HepG2 (cell line): ENCODE measurements around the gene CD151. TPM values are rescaled to one million over a fixed set of nuclear protein-coding genes. Genes with fewer than 3 reads are reported as not detected.

Experiments
- ATAC-seq: fragments of 200-7000 bp; cut with Tn5 transposase; 3 replicates; pipeline ENCODE4 v1.9.1; 2020; ENCODE audit warnings: mild to moderate bottlenecking, moderate library complexity
- BruUV-seq: library from RNA; stranded (reverse); fragments of 400-500 nt; replicated peaks from 2 replicates; lab custom pipeline; 2021; lab: Mats Ljungman, UMichigan
- CTCF ChIA-PET: fragments of 300-600 bp; formaldehyde crosslinking; extraction: SDS; loops from one replicate; lab custom pipeline; 2021; ENCODE audit warnings: low total read pairs, inconsistent platforms, low intra/inter-chr PET ratio; lab: Yijun Ruan, JAX
- POLR2A ChIA-PET: fragments of 350-600 bp; sonication (Branson Sonifier 250); formaldehyde crosslinking; loops from one replicate; lab custom pipeline; 2020; ENCODE audit warnings: antibody characterized with exemption, inconsistent platforms; lab: Yijun Ruan, JAX
- DNase-seq: peaks from one replicate; pipeline ENCODE4 v3.0.0-alpha.2; 2015; ENCODE audit warnings: low spot score
- FAIRE-seq: peaks from 3 replicates; lab custom pipeline; 2011; peaks lifted over from hg19 to GRCh38; lab: Jason Lieb, UNC
- H2AFZ ChIP-seq: one replicate; pipeline ENCODE4 v1.6.1; 2011; ENCODE audit warnings: low read length, inconsistent platforms
- H3K27ac ChIP-seq: fragments of 300-600 bp; 3 replicates; pipeline ENCODE4 v1.8.0; 2011; ENCODE audit warnings: mixed run types, mild to moderate bottlenecking, mixed read lengths, low read length, inconsistent platforms; ENCODE audit not compliant: insufficient read depth; ENCODE audit errors: extremely low read length
- H3K27me3 ChIP-seq, 2 experiments: fragments of 200-600 bp in 1 of 2; 2 replicates in 1 of 2; 3 replicates in 1 of 2; pipeline versions ENCODE4 v1.6.0 to v1.8.0; 2011; ENCODE audit warnings: low read length in 2 of 2, mild to moderate bottlenecking in 2 of 2, moderate library complexity in 2 of 2, inconsistent platforms in 1 of 2; ENCODE audit not compliant: insufficient read depth in 2 of 2, control insufficient read depth in 1 of 2
- H3K36me3 ChIP-seq, 2 experiments: fragments of 200-600 bp in 1 of 2; replicated peaks in 1 of 2; 2 replicates in 1 of 2; 3 replicates in 1 of 2; pipeline versions ENCODE4 v1.5.1 to v1.8.0; 2011; ENCODE audit warnings: low read length in 2 of 2, inconsistent platforms in 1 of 2; ENCODE audit not compliant: insufficient read depth in 2 of 2, control insufficient read depth in 1 of 2
- H3K4me1 ChIP-seq: 2 replicates; pipeline ENCODE4 v1.5.1; 2012; ENCODE audit warnings: low read length, inconsistent platforms; ENCODE audit not compliant: insufficient read depth
- H3K4me2 ChIP-seq: 2 replicates; pipeline ENCODE4 v1.6.0; 2011; ENCODE audit warnings: low read depth, low read length, inconsistent platforms
- H3K4me3 ChIP-seq, 3 experiments: fragments of 200-600 bp in 1 of 3; sonication (generic), shearing (Covaris generic) in 1 of 3; replicated peaks in 1 of 3; 2 replicates each; pipeline ENCODE4 v1.5.1; 2011 to 2016; ENCODE audit warnings: low read length in 3 of 3, inconsistent platforms in 2 of 3, low read depth in 2 of 3, mild to moderate bottlenecking in 2 of 3, control low read depth in 1 of 3, mixed read lengths in 1 of 3; ENCODE audit not compliant: insufficient read depth in 1 of 3
- H3K79me2 ChIP-seq: one replicate; pipeline ENCODE4 v1.6.1; 2011; ENCODE audit warnings: low read length, inconsistent platforms; ENCODE audit not compliant: insufficient read depth
- H3K9ac ChIP-seq: 2 replicates; pipeline ENCODE4 v1.6.0; 2011; ENCODE audit warnings: mild to moderate bottlenecking, low read depth, low read length, inconsistent platforms; ENCODE audit not compliant: insufficient read depth
- H3K9me3 ChIP-seq: 2 replicates; pipeline ENCODE4 v1.5.1; 2012; ENCODE audit warnings: mild to moderate bottlenecking, low read length
- H4K20me1 ChIP-seq: 2 replicates; pipeline ENCODE4 v1.6.0; 2011; ENCODE audit warnings: inconsistent platforms, mild to moderate bottlenecking, low read length, moderate library complexity; ENCODE audit not compliant: insufficient read depth
- GFI1 ChIP-seq: sonication (generic); formaldehyde crosslinking; IDR thresholded peaks from 2 replicates; pipeline ENCODE4 v1.5.0; 2020; ENCODE audit warnings: missing genetic modification reagents, mild to moderate bottlenecking, borderline replicate concordance
- HIVEP1 ChIP-seq: sonication (generic); formaldehyde crosslinking; IDR thresholded peaks from 2 replicates; pipeline ENCODE4 v1.4.0; 2020; ENCODE audit warnings: mild to moderate bottlenecking, missing genetic modification reagents
- MYPOP ChIP-seq: sonication (generic); formaldehyde crosslinking; IDR thresholded peaks from 2 replicates; pipeline ENCODE4 v1.8.1; 2023; ENCODE audit warnings: mild to moderate bottlenecking, moderate library complexity, missing genetic modification reagents
- POLR2A ChIP-seq, 2 experiments: IDR thresholded peaks; 2 replicates each; pipeline ENCODE4 v1.6.1; 2011; ENCODE audit warnings: low read depth in 2 of 2, low read length in 2 of 2, mild to moderate bottlenecking in 1 of 2, moderate library complexity in 1 of 2; ENCODE audit not compliant: insufficient read depth in 1 of 2
- PRDM4 ChIP-seq: sonication (generic); formaldehyde crosslinking; IDR thresholded peaks from 2 replicates; pipeline ENCODE4 v1.9.0; 2021; ENCODE audit warnings: missing genetic modification reagents, borderline replicate concordance
- TARDBP ChIP-seq: sonication (generic); formaldehyde crosslinking; IDR thresholded peaks from 2 replicates; pipeline ENCODE4 v1.8.0; 2022; ENCODE audit warnings: mild to moderate bottlenecking, missing genetic modification reagents
- ZBTB25 ChIP-seq: IDR thresholded peaks from 2 replicates; pipeline ENCODE4 v1.6.1; 2018; ENCODE audit warnings: missing genetic modification reagents
- ZNF180 ChIP-seq: sonication (generic); formaldehyde crosslinking; IDR thresholded peaks from 2 replicates; pipeline ENCODE4 v1.4.0; 2020; ENCODE audit warnings: low read depth, missing genetic modification reagents, borderline replicate concordance
- ZNF224 ChIP-seq: sonication (generic); formaldehyde crosslinking; IDR thresholded peaks from 2 replicates; pipeline ENCODE4 v1.5.0; 2020; ENCODE audit warnings: mild to moderate bottlenecking, missing genetic modification reagents
- ZNF33A ChIP-seq: sonication (generic); formaldehyde crosslinking; IDR thresholded peaks from 2 replicates; pipeline ENCODE4 v1.5.1; 2020; ENCODE audit warnings: missing genetic modification reagents, mild to moderate bottlenecking, moderate library complexity, borderline replicate concordance
- ZNF577 ChIP-seq: sonication (generic); formaldehyde crosslinking; IDR thresholded peaks from 2 replicates; pipeline ENCODE4 v1.4.0; 2020; ENCODE audit warnings: mild to moderate bottlenecking, low read depth, missing genetic modification reagents, borderline replicate concordance
- ZNF646 ChIP-seq: sonication (generic); formaldehyde crosslinking; IDR thresholded peaks from 2 replicates; pipeline ENCODE4 v1.9.0; 2021; ENCODE audit warnings: mild to moderate bottlenecking, missing genetic modification reagents
- WGBS: methylation state at CpG from one replicate; pipeline ENCODE4 v1.1.6; 2017; ENCODE audit warnings: low lambda C conversion rate; 5-methylcytosine and 5-hydroxymethylcytosine counted together
- in situ Hi-C: cut with HindIII; loops from 2 replicates; pipeline ENCODE4 v1.10.0; 2017; ENCODE audit warnings: low pct_unique_long_range_greater_than_20kb; ENCODE audit not compliant: extremely low pct_ligation_motif_present
- intact Hi-C: fragments of 100-400 bp; cut with micrococcal nuclease; formaldehyde crosslinking; loops from one replicate; pipeline ENCODE4 v1.10.0; 2022; ENCODE audit not compliant: unreplicated experiment
- polyA plus RNA-seq, 8 experiments: library from polyadenylated mRNA; depleted of rRNA in 3 of 8; stranded (reverse) in 7 of 8; unstranded in 1 of 8; fragments of >200 nt; fragmentation: Illumina TruSeq in 4 of 8; extraction: Trizol in 4 of 8; gene quantifications; 2 replicates each; pipeline versions ENCODE4 v1.2.1 to v1.2.3, GENCODE V29; 2011 to 2016; ENCODE audit warnings: low read depth in 4 of 8, missing spikeins in 1 of 8, mixed read lengths in 1 of 8; ENCODE audit not compliant: insufficient read depth in 1 of 8
- total RNA-seq, 5 experiments: library from RNA; depleted of rRNA; stranded (reverse); fragments of >200 nt; fragmentation: Illumina TruSeq; extraction: Trizol; gene quantifications; 2 replicates each; pipeline ENCODE4 v1.2.3, GENCODE V29; 2016; ENCODE audit warnings: low read depth in 1 of 5

CD151 gene
- total and polyA plus RNA-seq, 2 of the 13 experiments (the other 11 are each of a cell fraction or from before 2014, with no cell fraction given) = 125 to 197 TPM

GRCh38 chr11:884578-885070 lies 51.9 kb downstream of the CD151 start:
- Histone ChIP-seq H3K4me1 (no peaks in the 10 kb centered on the region), H3K27ac (no peak overlapping the region), H4K20me1 (no peaks in the 10 kb centered on the region), H3K4me2 (no peak overlapping the region), H3K79me2 (no peaks in the 10 kb centered on the region), H3K36me3 (peaks cover 11 to 25% of the 10 kb centered on the region in 2 experiments; a peak in 4 of 5 replicates), H3K4me3 (no peak overlapping the region), H3K9ac (no peak overlapping the region), H3K9me3 (no peaks in the 10 kb centered on the region), H3K27me3 (no peaks in the 10 kb centered on the region), H2AFZ (no peak overlapping the region)
- in situ Hi-C loops (loop anchor here (10.0 kb wide), 1 partner anchor 170 kb away; no protein-coding TSS in a partner anchor), intact Hi-C loops (no loop called here)
- ChIA-PET CTCF (no interaction called here), POLR2A (no interaction called here)
- no peak for DNase-seq
- BruUV-seq = no TSS peak
- ATAC-seq = no peak
- FAIRE-seq = no peak
- 75% methylated on average over 7 of the region's 16 CpGs for WGBS
- no peak for TF ChIP-seq TARDBP (CRISPR knock-in tag)
- TF ChIP-seq ZNF577 (CRISPR knock-in tag) = no peak
- no peak for TF ChIP-seq POLR2A (IDR thresholded peaks at IDR 0.05; ENCODE audit: insufficient read depth in 1 of 2, low read depth in 2 of 2, low read length in 2 of 2)
- no peak for TF ChIP-seq ZNF646 (CRISPR knock-in tag)
- no peak for TF ChIP-seq HIVEP1 (CRISPR knock-in tag)
- no peak for TF ChIP-seq ZNF224 (CRISPR knock-in tag)
- no peak for TF ChIP-seq PRDM4 (CRISPR knock-in tag)
- no peak for TF ChIP-seq ZNF180 (CRISPR knock-in tag)
- no peak for TF ChIP-seq ZNF33A (CRISPR knock-in tag)
- no peak for TF ChIP-seq MYPOP (CRISPR knock-in tag)
- TF ChIP-seq ZBTB25 (CRISPR knock-in tag) = no peak
- no peak for TF ChIP-seq GFI1
